Natural killer cell (primary cell): ENCODE data around the gene TUBG2. TPM values are rescaled to one million over a fixed set of nuclear protein-coding genes. Genes with fewer than 3 reads are reported as not detected.
A peak's percentile ranks its signal among the peaks of the same experiment; 100 is the strongest.

Source experiments
- ATAC-seq, 3 donors: fragments of 150-1000 bp in 2 of 3; fragments of 200-7000 bp in 1 of 3; cut with Tn5 transposase; 1 replicate in 1 of 3; 2 replicates in 2 of 3; pipeline ENCODE4 v1.10.0; 2021; ENCODE audit warnings: mild to moderate bottlenecking in 2 of 3, moderate library complexity in 2 of 3
- DNase-seq, 2 donors: peaks; one replicate each; pipeline versions ENCODE4 v3.0.0 to v3.0.0-alpha.2; 2013 to 2021; ENCODE audit warnings: mixed read lengths in 1 of 2
- H3K27ac ChIP-seq: one replicate; pipeline ENCODE4 v1.5.1; 2013; ENCODE audit warnings: mild to moderate bottlenecking, low read length
- H3K27me3 ChIP-seq: one replicate; pipeline ENCODE4 v1.6.1; 2013; ENCODE audit warnings: low read length; ENCODE audit not compliant: control insufficient read depth, insufficient read depth
- H3K36me3 ChIP-seq: one replicate; pipeline ENCODE4 v1.6.1; 2013; ENCODE audit warnings: low read length; ENCODE audit not compliant: control insufficient read depth, insufficient read depth
- H3K4me1 ChIP-seq: one replicate; pipeline ENCODE4 v1.6.1; 2013; ENCODE audit warnings: low read length; ENCODE audit not compliant: control insufficient read depth, insufficient read depth
- H3K4me3 ChIP-seq: one replicate; pipeline ENCODE4 v1.5.1; 2013; ENCODE audit warnings: low read length
- H3K9me3 ChIP-seq: one replicate; pipeline ENCODE4 v1.6.1; 2013; ENCODE audit warnings: low read length; ENCODE audit not compliant: control insufficient read depth, insufficient read depth
- H3K27ac Mint-ChIP-seq, 2 donors: one replicate each; pipeline ENCODE4 v1.8.0; 2022; ENCODE audit warnings: mild to moderate bottlenecking in 2 of 2, mixed read lengths in 2 of 2, moderate library complexity in 1 of 2
- H3K27me3 Mint-ChIP-seq, 2 donors: one replicate each; pipeline ENCODE4 v1.8.0; 2022; ENCODE audit warnings: low read depth in 2 of 2, mixed read lengths in 2 of 2
- H3K36me3 Mint-ChIP-seq: one replicate; pipeline ENCODE4 v1.8.0; 2022; ENCODE audit warnings: mixed read lengths
- H3K4me1 Mint-ChIP-seq, 2 donors: one replicate each; pipeline ENCODE4 v1.8.0; 2022; ENCODE audit warnings: mixed read lengths in 2 of 2
- H3K4me3 Mint-ChIP-seq: one replicate; pipeline ENCODE4 v1.8.0; 2022; ENCODE audit warnings: mild to moderate bottlenecking, moderate library complexity, mixed read lengths
- H3K9me3 Mint-ChIP-seq, 2 donors: one replicate each; pipeline ENCODE4 v1.8.0; 2022; ENCODE audit warnings: mixed read lengths in 2 of 2
- WGBS: methylation state at CpG from one replicate; pipeline ENCODE4 v1.1.7; 2013; ENCODE audit warnings: missing lambda C conversion rate; ENCODE audit not compliant: insufficient coverage; 5-methylcytosine and 5-hydroxymethylcytosine counted together
- intact Hi-C: fragments of 100-400 bp; cut with micrococcal nuclease; formaldehyde crosslinking; loops from one replicate; pipeline ENCODE4 v1.14.2; 2022
- total RNA-seq, 4 donors: library from RNA; stranded (reverse); fragments of 120-200 nt in 1 of 4; gene quantifications; one replicate each; pipeline versions ENCODE4 v1.2.3 to v1.2.4, GENCODE V29; 2013 to 2022
- TF ChIP-seq, protein P1 (sequence below): fragments of 200-600 bp; IDR thresholded peaks from one replicate; pipeline ENCODE4 v1.8.0; 2022; ENCODE audit warnings: antibody characterized with exemption

The TUBG2 gene
- total RNA-seq, 3 donors from 2014 or later (not counting 1 experiment from before 2014, with no cell fraction given) = 7.8 to 14.2 (median 9.6) TPM

GRCh38 chr17:42647778-42648177 is 11.3 kb upstream of the TUBG2 start:
- Mint-ChIP-seq H3K27me3 (peaks cover 7 to 13% of the 10 kb centered on the region in 2 donors), H3K9me3 (no peaks in the 10 kb centered on the region), H3K36me3 (no peaks in the 10 kb centered on the region), H3K27ac (no peak overlapping the region), H3K4me1 (peaks cover 10 to 11% of the 10 kb centered on the region in 2 donors), H3K4me3 (peak overlapping the region; percentile 2)
- intact Hi-C loops = no loop called here
- no peaks in the 10 kb centered on the region for H3K36me3 ChIP-seq
- no peak overlapping the region for H3K4me3 ChIP-seq
- no peaks in the 10 kb centered on the region for H3K9me3 ChIP-seq
- no peak overlapping the region for H3K27ac ChIP-seq
- peak in 2 of 3 donors; percentile 15 to 59 for ATAC-seq
- DNase-seq = no peak
- WGBS = 29% methylated on average over 5 of the region's 5 CpGs
- TF ChIP-seq, protein P1, sequence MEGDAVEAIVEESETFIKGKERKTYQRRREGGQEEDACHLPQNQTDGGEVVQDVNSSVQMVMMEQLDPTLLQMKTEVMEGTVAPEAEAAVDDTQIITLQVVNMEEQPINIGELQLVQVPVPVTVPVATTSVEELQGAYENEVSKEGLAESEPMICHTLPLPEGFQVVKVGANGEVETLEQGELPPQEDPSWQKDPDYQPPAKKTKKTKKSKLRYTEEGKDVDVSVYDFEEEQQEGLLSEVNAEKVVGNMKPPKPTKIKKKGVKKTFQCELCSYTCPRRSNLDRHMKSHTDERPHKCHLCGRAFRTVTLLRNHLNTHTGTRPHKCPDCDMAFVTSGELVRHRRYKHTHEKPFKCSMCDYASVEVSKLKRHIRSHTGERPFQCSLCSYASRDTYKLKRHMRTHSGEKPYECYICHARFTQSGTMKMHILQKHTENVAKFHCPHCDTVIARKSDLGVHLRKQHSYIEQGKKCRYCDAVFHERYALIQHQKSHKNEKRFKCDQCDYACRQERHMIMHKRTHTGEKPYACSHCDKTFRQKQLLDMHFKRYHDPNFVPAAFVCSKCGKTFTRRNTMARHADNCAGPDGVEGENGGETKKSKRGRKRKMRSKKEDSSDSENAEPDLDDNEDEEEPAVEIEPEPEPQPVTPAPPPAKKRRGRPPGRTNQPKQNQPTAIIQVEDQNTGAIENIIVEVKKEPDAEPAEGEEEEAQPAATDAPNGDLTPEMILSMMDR = no peak
- peaks cover 11% of the 10 kb centered on the region for H3K4me1 ChIP-seq
- no peaks in the 10 kb centered on the region for H3K27me3 ChIP-seq

- Histone ChIP-seq H3K4me3 (no peak overlapping the region), H3K4me1 (peaks cover 11% of the 10 kb centered on the region), H3K9me3 (no peaks in the 10 kb centered on the region), H3K27ac (no peak overlapping the region), H3K36me3 (no peaks in the 10 kb centered on the region), H3K27me3 (peaks cover 8% of the 10 kb centered on the region)
- no peak overlapping the region for H3K4me3 Mint-ChIP-seq
- H3K9me3 Mint-ChIP-seq = no peaks in the 10 kb centered on the region
- no peak overlapping the region for H3K27ac Mint-ChIP-seq
- WGBS = 100% methylated on average over 1 of the region's 4 CpGs
- ATAC-seq = no peak
- peaks cover 19 to 33% of the 10 kb centered on the region in 2 donors for H3K27me3 Mint-ChIP-seq
- intact Hi-C loops = no loop called here
- H3K4me1 Mint-ChIP-seq = peaks cover 17 to 25% of the 10 kb centered on the region in 2 donors
- no peak for DNase-seq
- TF ChIP-seq, protein P1 = no peak
- H3K36me3 Mint-ChIP-seq = no peaks in the 10 kb centered on the region
Observed at GRCh38 chr17:42651392-42651791, 7.7 kb upstream of the TUBG2 start.

DNA sequence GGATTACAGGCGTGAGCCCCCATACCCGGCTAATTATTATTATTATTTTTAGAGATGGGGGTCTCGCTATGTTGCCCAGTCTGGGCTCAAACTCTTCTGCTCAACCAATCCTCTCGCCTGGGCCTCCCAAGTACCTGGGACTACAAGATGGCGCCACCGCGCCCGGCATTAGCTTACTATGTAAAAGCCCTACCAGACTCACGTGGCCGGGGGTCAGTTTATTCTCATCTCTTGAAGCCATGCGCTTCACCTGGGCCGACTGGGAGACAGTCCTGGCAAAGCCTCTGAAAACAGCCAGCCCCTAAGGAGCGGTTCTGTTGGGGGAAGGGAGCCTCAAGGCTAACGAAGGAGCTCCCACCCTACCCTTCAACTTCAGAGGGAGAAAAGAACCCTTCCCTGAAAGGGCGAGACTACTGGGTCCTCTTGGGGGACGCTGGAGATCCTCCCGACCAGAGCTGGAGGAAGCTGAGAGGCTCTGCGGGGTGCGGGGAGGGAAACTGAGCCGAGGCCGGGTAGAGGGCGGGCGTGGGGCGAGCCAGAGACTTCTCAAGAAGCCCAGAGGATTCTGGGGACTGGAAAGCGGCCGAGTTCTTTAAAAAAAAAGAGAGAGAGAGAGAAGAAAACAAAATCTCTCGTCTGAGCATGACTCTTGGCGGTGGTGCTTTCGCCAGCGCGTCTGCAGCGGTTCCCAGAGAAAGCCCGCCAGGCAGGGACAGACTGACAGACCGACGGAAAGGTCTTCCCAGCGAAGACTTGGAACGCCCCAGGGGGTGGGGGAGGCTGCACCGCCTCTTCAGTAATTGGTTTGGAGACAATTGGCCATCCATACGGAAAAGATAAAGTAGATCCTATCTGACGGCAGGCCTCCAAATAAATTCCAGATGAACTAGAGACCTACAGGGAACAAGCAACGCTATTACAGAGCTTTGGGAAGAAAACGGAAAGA is 5.6 kb upstream of the TUBG2 start:
- Mint-ChIP-seq H3K27ac (no peak overlapping the region), H3K4me3 (no peak overlapping the region), H3K36me3 (no peaks in the 10 kb centered on the region), H3K27me3 (peaks cover 19 to 26% of the 10 kb centered on the region in 2 donors), H3K9me3 (no peaks in the 10 kb centered on the region), H3K4me1 (peaks cover 13 to 14% of the 10 kb centered on the region in 2 donors)
- TF ChIP-seq, protein P1 = no peak
- no peaks in the 10 kb centered on the region for H3K9me3 ChIP-seq
- no peaks in the 10 kb centered on the region for H3K36me3 ChIP-seq
- intact Hi-C loops = no loop called here
- peaks cover 8% of the 10 kb centered on the region for H3K27me3 ChIP-seq
- peaks cover under 1% of the 10 kb centered on the region for H3K4me1 ChIP-seq
- H3K4me3 ChIP-seq = no peak overlapping the region
- ATAC-seq (no peak), DNase-seq (no peak)
- 40% methylated on average over 40 of the region's 42 CpGs for WGBS
- no peak overlapping the region for H3K27ac ChIP-seq
